Small intestine (tissue), 7 donors: ENCODE data around the gene PCED1B. TPM values are rescaled to one million over a fixed set of nuclear protein-coding genes. Genes with fewer than 3 reads are reported as not detected.
"Not testable (repeated sequence)": the region's sequence is repeated elsewhere in the genome, so short reads cannot be mapped to it uniquely, and the experiment has no call there.

Experiments used
- DNase-seq, 2 donors: peaks; one replicate each; pipeline versions ENCODE4 v3.0.0 to v3.0.0-alpha.2; 2013
- FAIRE-seq: peaks from 2 replicates; lab custom pipeline; 2012; peaks lifted over from hg19 to GRCh38; lab: Jason Lieb, UNC
- H3K27ac ChIP-seq, 3 donors: one replicate each; pipeline ENCODE4 v1.5.1; 2013; ENCODE audit warnings: low read length in 2 of 3, mild to moderate bottlenecking in 2 of 3, control low read depth in 1 of 3, inconsistent platforms in 1 of 3, low read depth in 1 of 3, moderate library complexity in 1 of 3
- H3K27me3 ChIP-seq, 3 donors: one replicate each; pipeline ENCODE4 v1.6.1; 2013; ENCODE audit warnings: low read length in 3 of 3, inconsistent platforms in 1 of 3; ENCODE audit not compliant: control insufficient read depth in 3 of 3, insufficient read depth in 3 of 3
- H3K36me3 ChIP-seq, 3 donors: one replicate each; pipeline ENCODE4 v1.6.1; 2013; ENCODE audit warnings: low read length in 3 of 3, inconsistent platforms in 1 of 3, low read depth in 1 of 3, mild to moderate bottlenecking in 1 of 3, moderate library complexity in 1 of 3; ENCODE audit not compliant: control insufficient read depth in 3 of 3, insufficient read depth in 2 of 3
- H3K4me1 ChIP-seq, 3 donors: one replicate each; pipeline ENCODE4 v1.6.1; 2013; ENCODE audit warnings: low read length in 2 of 3, inconsistent platforms in 1 of 3, low read depth in 1 of 3, mild to moderate bottlenecking in 1 of 3, moderate library complexity in 1 of 3; ENCODE audit not compliant: control insufficient read depth in 3 of 3, insufficient read depth in 2 of 3
- H3K4me3 ChIP-seq, 3 donors: one replicate each; pipeline ENCODE4 v1.5.1; 2013; ENCODE audit warnings: low read length in 3 of 3, control low read depth in 1 of 3, inconsistent platforms in 1 of 3, low read depth in 1 of 3, mild to moderate bottlenecking in 1 of 3, moderate library complexity in 1 of 3
- H3K9me3 ChIP-seq, 2 donors: one replicate each; pipeline ENCODE4 v1.6.1; 2013; ENCODE audit warnings: low read depth in 1 of 2, low read length in 1 of 2; ENCODE audit not compliant: control insufficient read depth in 2 of 2, insufficient read depth in 1 of 2
- WGBS, 3 donors: extraction: QIAGEN DNeasy Blood & Tissue Kit; methylation state at CpG; one replicate each; pipeline ENCODE4 v1.1.7; 2013; 5-methylcytosine and 5-hydroxymethylcytosine counted together
- polyA plus RNA-seq, 4 donors: library from polyadenylated mRNA; stranded (reverse) in 3 of 4; unstranded in 1 of 4; fragments of 200-250 nt in 3 of 4; fragments of 120-200 nt in 1 of 4; gene quantifications; one replicate each; pipeline versions ENCODE4 v1.2.1 to v1.2.3, GENCODE V29; 2013
- donor health status: healthy with polysubstance abuse.
- donor health status: control.
- donor health status: control.
- donor health status: Bipolar disorder and iron deficiency.
- donor health status: healthy.

The PCED1B gene
- polyA plus RNA-seq, 4 donors, result 1.4 to 4.5 (median 1.6) TPM; not detected in 1

- DNase-seq (no peak), FAIRE-seq (peak; percentile 49)
- 17 to 65% (median 30%) methylated on average over 2 of the region's 2 CpGs for WGBS, 3 donors
- Histone ChIP-seq H3K4me3 (no peak overlapping the region), H3K27me3 (no peaks in the 10 kb centered on the region), H3K4me1 (peaks cover 0 to 15% (median 0%) of the 10 kb centered on the region in 3 donors), H3K36me3 (no peaks in the 10 kb centered on the region), H3K27ac (peak overlapping the region in 1 of 3 donors; percentile 56), H3K9me3 (peaks cover 0 to 3% of the 10 kb centered on the region in 2 donors)
Measured at GRCh38 chr12:47039079-47039478, 40.3 kb upstream of the PCED1B start.

GRCh38 chr12:47039756-47040155 lies 39.7 kb upstream of the PCED1B start:
- no peak overlapping the region for H3K4me3 ChIP-seq
- H3K9me3 ChIP-seq, result peaks cover 0 to 3% of the 10 kb centered on the region in 2 donors
- H3K4me1 ChIP-seq, result peaks cover 0 to 9% (median 0%) of the 10 kb centered on the region in 3 donors
- no peak for DNase-seq
- no peak for FAIRE-seq
- H3K27me3 ChIP-seq, result no peaks in the 10 kb centered on the region
- H3K27ac ChIP-seq, result no peak overlapping the region
- WGBS, 3 donors, result 82 to 95% (median 90%) methylated on average over 1 of the region's 1 CpG
- H3K36me3 ChIP-seq, result no peaks in the 10 kb centered on the region

GRCh38 chr12:47041327-47041726 lies 38.1 kb upstream of the PCED1B start:
- peaks cover 0 to 5% (median 0%) of the 10 kb centered on the region in 3 donors for H3K4me1 ChIP-seq
- DNase-seq (peak in 1 of 2 donors; percentile 59), FAIRE-seq (no peak)
- no peak overlapping the region for H3K27ac ChIP-seq
- 20 to 81% (median 60%) methylated on average over 4 of the region's 4 CpGs for WGBS, 3 donors
- H3K4me3 ChIP-seq, result no peak overlapping the region
- H3K36me3 ChIP-seq, result no peaks in the 10 kb centered on the region
- H3K9me3 ChIP-seq, result peaks cover 0 to 3% of the 10 kb centered on the region in 2 donors
- H3K27me3 ChIP-seq, result no peaks in the 10 kb centered on the region

GRCh38 chr12:47048541-47048940 lies 30.9 kb upstream of the PCED1B start:
- H3K4me1 ChIP-seq, result no peaks in the 10 kb centered on the region
- H3K27ac ChIP-seq, result no peak overlapping the region
- FAIRE-seq (no peak), DNase-seq (no peak)
- peaks cover 5 to 20% of the 10 kb centered on the region in 2 donors for H3K9me3 ChIP-seq
- H3K36me3 ChIP-seq, result no peaks in the 10 kb centered on the region
- H3K27me3 ChIP-seq, result no peaks in the 10 kb centered on the region
- H3K4me3 ChIP-seq, result no peak overlapping the region

- not testable (repeated sequence) for H3K27ac ChIP-seq, H3K4me3 ChIP-seq, H3K4me1 ChIP-seq, H3K27me3 ChIP-seq, DNase-seq, H3K36me3 ChIP-seq, FAIRE-seq
- peaks cover 5 to 20% of the 10 kb centered on the region in 2 donors for H3K9me3 ChIP-seq
- WGBS, 3 donors, result 82 to 88% (median 84%) methylated on average over 3 of the region's 3 CpGs
Measured at GRCh38 chr12:47051291-47051690, 28.1 kb upstream of the PCED1B start.

DNA sequence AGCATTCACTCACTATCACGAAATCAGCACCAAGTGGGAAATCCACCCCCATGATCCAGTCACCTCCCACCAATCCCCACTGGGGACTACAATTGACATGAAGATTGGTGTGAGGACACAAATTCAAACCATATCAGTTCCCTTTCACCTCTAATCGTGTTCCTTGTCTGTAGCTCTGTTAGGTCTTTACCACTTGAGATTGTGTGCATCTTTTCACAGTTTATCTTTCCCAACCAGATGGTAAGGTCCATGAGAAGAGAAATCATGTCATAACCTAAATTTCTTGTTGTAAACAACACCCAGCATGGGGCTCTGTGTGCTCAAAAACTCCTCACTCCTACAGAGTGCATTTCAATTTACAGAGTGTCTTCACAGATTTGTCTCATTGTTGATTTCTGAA lies 27.1 kb upstream of the PCED1B start:
- 63 to 87% (median 81%) methylated on average over 2 of the region's 2 CpGs for WGBS, 3 donors
- H3K27me3 ChIP-seq, result no peaks in the 10 kb centered on the region
- DNase-seq (no peak), FAIRE-seq (no peak)
- H3K4me3 ChIP-seq, result no peak overlapping the region
- H3K4me1 ChIP-seq, result no peaks in the 10 kb centered on the region
- no peak overlapping the region for H3K27ac ChIP-seq
- peaks cover 5 to 29% of the 10 kb centered on the region in 2 donors for H3K9me3 ChIP-seq
- H3K36me3 ChIP-seq, result no peaks in the 10 kb centered on the region

DNA sequence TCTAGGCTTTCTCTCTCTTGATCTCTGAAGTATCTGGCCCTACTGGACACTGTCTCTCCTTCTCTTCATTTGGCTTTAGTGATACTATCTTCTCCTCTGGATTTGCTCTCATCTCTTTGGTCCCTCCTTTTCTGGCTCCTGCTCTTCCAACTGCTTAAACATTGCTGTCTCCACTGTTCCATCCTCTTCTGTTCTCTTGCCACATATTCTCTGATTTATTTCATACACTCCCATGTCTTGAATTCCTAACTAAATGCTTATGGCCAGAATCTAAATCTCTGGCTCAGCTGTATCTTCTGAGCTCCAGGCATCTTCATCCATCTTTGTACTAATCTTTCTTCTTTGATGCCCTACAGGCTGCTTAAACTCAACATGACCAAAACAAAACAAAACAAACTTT lies 25.5 kb upstream of the PCED1B start:
- FAIRE-seq, result no peak
- H3K36me3 ChIP-seq, result no peaks in the 10 kb centered on the region
- peaks cover 5 to 29% of the 10 kb centered on the region in 2 donors for H3K9me3 ChIP-seq
- H3K27me3 ChIP-seq, result no peaks in the 10 kb centered on the region
- H3K27ac ChIP-seq, result no peak overlapping the region
- no peak overlapping the region for H3K4me3 ChIP-seq
- H3K4me1 ChIP-seq, result no peaks in the 10 kb centered on the region
- DNase-seq, result no peak

DNA sequence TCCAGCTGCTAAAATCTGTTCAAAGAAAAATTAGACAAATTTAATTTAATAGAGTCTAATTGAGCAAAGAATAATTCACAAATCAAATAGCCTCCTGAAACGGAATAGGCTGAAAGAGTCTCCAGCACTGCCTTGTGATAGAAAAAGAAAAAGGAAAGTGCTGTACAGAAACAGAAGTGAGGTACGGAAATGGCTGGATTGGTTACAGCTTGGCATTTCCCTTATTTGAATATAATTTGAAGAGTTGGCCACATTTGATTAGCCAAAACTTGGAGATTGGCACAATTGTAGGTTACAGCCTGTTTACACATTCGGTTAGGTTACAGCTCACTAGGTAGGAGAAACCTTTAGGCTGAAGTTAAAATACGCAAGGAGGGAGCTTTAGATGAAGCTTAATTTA lies 24.8 kb upstream of the PCED1B start:
- Histone ChIP-seq H3K27me3 (no peaks in the 10 kb centered on the region), H3K27ac (no peak overlapping the region), H3K9me3 (peaks cover 5 to 29% of the 10 kb centered on the region in 2 donors), H3K36me3 (no peaks in the 10 kb centered on the region), H3K4me3 (no peak overlapping the region), H3K4me1 (no peaks in the 10 kb centered on the region)
- 80 to 92% (median 89%) methylated on average over 4 of the region's 4 CpGs for WGBS, 3 donors
- FAIRE-seq (no peak), DNase-seq (no peak)

DNA sequence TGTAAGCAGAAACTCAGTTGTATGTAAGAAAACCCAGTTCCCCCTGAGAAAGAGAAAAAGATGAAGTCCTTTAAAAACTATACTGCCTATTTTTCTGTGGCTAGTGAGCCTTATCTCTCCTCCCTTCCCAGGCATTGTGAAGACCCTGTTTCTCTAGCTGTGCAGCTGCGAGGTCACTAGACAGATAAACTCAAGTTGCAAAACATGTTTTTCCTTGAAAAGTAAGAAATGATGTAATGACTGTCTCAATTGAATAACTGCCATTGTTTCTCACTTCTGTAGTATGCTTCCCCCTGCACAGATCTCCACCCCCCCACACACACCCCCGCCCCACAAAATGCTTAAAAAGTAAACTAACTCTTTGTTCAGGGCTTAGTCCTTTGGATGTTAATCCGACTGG lies 23.6 kb upstream of the PCED1B start:
- H3K4me3 ChIP-seq, H3K36me3 ChIP-seq, DNase-seq, FAIRE-seq, H3K4me1 ChIP-seq, H3K27ac ChIP-seq, H3K27me3 ChIP-seq: not testable (repeated sequence)
- peaks cover 2 to 24% of the 10 kb centered on the region in 2 donors for H3K9me3 ChIP-seq
- 64 to 71% (median 68%) methylated on average over 3 of the region's 3 CpGs for WGBS, 3 donors
